Stimulated activated CD4-positive, alpha-beta T cell treated with anti-CD3 and anti-CD28 coated beads, Interleukin-1b, Interleukin-23, amount 100 ng/mL, for 4 hours (primary cell): Measurements from ENCODE around the gene CDH4.

Experiments
- DNase-seq, 2 donors: peaks; one replicate each; pipeline ENCODE4 v3.0.0-alpha.2; 2020; ENCODE audit warnings: low read depth in 2 of 2

The CDH4 gene

DNA sequence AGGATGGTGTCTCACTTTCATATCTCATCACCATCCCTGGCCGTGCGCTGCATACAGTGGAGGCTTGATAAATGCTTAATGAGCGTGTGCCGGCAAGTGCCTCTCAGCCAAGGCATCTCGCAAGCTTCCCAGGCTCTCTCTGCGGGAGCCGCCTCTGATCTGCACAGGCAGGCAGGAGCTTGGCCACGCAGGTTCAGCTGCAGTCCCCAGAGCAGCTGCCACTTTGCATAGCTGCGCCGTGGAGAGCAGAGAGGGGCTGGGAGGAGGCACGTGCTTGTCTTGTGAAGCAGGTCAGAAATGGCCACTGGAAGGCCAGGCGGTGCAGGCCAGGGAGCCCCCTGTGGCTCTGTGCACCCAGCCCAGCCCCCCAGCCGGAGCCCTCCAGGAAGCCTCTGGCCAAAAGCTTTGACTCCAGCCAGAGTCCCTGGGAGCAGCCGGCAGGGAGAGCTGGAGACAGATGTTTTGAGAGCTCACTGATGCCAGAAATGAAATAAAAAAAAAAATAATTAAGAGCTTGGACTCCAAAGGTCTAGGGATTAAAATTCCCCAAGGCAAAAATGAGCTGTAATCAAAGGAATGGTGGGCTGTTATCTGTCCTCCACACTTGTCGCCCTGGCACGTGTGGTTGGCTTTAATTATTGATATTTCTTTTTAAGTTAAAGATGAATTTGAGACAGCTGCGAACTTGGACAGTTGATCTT, 377.0 kb downstream of the CDH4 start:
- no peak for DNase-seq

DNA sequence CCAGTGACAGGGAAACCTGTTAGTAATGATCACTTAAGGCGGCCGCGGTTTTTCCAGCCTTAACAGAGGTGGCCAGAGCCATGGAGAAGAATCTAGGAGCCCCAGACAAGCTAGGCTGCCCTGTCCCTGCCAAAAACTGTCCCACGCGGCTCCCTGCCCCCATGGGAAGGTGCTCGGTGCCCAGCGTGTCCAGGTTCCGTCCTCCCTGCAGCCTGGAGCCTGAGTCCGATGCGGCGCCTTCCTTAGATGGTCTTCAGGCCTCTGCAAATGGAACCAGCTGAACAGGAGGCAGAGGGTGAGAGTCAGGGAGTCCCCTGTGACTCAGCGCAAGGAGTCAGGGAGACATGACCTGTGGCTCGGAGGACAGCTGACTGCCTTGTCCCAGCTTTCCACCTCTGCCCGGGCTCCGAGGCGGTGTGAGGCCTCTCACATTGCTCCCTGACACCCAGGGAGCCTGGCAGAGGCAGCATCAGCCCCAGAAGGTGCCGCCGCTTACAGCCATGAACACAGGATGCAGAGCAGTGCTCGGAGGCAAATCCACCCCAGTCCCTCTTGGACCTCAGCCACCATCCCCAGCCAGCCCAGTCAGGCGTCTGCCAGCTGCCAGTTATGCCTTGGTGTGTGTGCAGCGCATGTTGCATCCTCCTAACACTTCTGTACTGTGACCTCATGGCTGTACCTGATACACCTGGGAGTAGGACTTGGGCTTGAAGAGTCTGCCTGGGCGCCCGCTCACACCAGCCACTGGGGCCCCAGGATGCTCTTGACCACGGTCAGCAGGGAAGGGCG, 377.7 kb downstream of the CDH4 start:
- no peak for DNase-seq

DNA sequence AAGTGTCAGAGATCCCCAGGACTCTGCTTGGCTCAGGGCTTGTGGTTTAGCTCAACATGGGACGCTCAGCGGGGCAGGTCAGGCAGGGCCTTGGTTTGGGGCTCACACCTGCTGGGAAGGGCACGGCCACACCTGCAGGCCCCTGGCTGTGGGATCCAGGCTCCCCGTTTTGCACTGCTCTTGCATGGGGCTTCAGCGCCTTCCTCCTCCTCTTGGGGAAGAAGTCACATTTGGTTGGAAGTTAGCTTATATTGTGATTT, 378.3 kb downstream of the CDH4 start:
- DNase-seq, result no peak

DNA sequence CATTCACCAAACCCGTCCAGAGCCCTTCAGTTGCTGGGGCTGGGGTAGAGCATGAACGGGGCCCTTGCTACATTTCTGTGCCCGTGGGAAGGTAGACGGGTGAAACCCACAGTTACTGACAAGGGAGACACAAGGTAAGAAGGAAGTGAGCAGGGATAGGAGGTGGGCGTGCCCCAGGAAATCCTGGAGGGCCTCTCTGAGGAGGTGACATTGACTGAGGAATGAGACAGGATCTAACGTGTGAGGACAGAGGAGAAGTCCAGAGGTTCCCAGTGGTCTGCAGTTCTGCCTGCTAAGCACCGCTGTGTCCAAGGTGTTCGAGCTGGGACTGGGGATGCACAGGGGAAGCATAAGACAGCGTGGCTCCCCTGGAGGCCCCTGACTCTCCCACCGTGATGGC, 378.8 kb downstream of the CDH4 start:
- no peak for DNase-seq

DNA sequence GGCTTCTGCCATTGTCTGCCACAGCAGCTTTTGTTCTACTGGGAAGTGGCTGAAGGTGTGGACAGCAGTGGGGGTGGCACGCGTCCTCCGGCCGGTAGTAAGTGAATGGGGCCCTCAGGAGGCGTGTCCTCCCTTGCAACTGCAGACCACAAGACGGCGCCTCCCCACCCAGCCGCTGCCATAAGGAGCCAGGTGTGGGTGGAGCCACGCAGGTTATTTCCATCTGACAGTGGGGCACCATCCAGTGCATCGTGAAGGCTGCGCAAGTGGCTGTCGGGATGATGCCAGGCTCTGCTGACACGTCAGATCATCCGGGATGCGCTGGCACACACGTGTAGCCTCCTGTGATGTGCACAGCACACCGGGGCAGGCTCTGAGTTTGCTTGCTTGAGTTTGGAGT, 379.7 kb downstream of the CDH4 start:
- no peak for DNase-seq

DNA sequence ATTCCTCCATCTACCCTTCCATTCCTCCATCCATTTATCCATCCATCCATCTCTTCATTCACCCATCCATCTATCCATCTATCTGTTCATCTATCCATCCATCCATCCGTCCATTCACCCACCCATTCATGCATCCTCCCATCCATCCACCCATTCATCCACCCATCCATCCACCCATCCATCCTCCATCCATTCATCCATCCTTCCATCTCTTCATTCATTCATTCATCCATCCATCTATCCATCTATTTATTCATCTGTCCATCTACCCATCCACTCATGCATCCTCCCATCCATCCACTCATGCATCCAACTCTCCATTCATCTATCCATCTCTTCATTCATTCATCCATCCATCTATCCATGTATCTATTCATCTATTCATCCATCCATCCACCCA, 380.9 kb downstream of the CDH4 start:
- DNase-seq, result no peak

DNA sequence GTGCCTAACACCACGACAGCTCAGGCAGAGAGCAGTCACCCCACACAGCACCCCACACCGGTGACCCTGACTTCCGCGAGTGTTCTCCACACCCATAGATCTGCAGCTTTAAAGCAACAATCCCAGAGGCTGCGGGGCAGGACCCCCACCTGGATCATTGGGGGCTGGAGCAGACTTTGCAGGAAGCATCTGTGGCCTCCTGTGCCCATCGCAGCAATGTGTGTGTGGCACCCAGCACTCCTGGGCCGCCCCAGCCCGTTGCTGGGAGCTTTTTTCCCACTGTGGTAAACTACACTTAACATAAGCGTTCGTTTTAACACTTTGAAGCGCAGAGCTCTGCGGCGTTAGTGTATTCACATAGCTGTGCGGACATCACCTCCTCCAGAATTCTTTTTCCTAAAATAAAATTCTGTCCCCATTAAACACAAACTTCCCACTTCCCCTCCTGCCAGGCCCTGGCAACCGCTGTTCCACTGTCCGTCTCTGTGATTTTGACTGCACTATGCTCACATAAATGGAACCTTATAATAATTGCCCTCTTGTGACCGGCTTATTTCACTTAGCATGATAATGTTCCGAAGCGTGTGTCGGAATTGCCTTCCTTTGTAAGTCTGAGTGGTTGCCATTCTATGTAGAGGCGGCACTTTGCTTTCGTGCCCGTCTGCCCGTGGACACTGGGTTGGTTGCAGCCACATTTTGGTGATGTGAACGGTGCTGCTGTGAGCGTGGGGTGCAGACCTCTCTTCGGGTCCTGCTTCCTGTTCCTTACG, 382.5 kb downstream of the CDH4 start:
- no peak for DNase-seq

DNA sequence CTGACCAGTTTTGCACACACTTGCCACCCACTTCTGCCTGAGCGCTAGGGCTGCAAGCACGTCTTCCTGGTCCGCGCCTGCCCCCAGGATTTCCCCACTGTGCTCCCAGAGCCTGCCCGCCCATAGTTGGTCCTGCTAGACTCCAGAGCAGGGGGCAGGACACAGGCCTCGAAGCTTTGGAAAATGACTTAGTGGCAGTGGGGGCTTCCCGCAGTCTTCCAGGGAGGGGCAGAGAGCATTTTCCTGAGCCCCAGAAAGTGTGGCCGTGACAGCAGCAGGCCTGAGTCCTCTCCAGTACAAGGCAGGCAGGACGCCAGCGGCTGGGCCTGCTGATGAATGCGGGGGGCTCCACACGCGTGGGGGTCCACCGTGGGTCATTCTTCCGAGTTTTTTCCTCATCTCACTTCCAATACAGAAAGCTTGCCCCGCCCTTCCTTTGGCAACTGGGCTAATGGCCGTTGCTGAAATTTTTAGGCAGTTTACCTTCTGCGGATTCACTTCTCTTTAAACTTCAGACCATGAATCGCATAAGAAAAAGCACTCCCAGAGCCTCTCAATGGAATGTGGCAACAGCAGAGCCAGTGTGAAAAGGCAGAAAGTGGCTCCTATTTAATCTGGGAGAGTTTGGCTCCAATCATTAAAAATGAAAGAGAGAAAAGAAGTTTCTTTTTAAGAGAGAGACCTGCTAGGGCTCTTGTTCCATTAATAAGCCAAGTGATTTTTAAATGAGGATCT, 383.8 kb downstream of the CDH4 start:
- no peak for DNase-seq

DNA sequence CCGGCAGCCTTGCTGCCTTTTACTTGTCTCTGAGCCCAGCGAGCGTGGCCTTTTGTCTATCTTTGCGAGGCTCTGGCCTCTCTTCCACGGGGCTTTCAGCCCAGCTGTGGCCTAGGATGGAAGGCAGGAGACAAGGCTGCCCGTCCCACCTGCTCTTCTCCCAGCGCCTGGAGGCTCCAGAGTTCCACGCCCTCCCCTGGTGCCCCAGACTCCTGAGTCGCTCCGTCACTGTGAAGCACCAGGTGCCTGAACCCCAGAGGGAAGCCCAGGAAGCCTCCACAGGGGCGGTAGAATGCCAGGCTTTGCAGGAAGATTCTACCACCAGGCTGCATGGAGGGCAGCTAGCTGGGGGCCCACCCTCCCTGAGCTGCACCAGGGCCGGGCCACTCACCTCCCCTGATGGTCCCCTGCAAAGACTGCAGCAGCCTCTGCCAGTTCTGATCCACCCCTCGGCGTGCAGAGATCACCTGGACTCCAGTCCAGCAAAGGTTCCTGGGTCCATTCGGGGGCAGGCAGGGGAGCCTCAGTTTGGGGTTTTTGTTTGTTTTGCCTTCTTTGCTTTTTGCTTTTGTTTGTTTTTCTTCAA, 384.6 kb downstream of the CDH4 start:
- no peak for DNase-seq

DNA sequence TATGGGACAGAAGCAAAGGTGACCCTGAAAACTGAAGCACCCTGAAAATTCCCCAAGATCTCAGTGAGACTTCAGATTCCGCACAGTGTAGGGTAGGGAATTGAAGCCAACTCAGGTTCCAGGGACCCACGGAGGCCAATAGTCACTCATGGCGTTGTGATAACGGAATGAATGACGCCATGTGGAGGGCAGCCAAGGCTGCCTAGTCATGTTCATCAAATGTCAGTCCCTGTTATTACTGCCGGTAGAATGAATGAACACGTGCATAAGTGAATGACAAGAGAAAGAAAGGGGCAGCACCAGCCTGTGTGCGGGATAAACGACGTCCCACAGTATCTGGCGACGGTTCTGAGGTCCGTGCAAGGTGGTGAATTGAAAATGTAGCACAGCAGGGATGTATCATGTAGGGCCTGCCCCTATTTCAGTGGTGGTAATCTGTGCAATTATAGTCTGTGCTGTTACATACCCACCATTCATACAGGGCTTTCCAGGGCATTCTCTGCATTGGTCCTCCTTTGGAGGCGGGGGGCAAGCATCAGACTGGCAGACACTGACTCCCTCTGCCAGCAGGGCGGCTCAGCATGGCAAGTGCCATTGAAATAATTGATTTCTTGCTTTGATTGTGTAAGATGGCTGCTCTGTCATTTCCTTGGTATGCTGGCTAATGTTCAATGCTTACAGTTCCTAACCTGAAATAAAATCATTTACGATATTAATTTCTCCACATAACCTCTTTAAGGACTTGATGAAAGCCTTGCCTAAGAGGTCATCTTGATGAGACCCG, 386.9 kb downstream of the CDH4 start:
- DNase-seq, result no peak

DNA sequence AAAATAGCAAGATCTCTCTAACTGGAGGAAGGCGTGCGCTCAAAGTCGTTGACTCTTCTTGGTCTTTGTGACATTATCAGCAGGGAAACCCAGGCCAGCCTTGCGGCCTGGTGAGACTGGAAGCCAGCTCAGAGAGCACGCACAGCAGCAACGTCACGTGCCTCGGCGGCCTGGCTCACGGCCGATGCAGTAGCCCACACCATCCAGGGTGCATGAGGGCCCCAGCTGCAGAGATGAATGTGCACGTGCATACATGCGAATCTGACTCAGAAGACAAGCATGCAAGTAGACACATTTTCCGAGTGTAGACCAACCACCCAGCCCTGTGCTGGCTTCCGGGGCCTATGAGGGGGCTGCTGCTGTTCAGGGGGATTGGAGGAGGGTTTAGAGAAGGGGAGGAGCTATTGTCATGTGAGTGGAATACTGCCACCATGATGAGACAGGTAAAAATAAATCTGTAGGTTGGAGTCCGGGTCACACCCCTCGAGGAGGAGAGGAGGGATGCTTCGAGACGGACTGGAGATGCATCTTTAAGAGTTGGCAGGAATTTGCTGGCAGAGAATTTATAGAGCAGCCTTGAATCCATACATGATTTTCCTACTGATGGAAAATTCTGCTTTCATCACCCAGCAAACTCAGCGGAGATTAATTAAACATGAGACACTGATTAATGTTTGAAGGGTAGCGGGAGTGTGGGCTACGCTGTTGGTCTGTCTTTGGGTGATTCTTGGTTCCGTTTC, 388.2 kb downstream of the CDH4 start:
- DNase-seq, result no peak

DNA sequence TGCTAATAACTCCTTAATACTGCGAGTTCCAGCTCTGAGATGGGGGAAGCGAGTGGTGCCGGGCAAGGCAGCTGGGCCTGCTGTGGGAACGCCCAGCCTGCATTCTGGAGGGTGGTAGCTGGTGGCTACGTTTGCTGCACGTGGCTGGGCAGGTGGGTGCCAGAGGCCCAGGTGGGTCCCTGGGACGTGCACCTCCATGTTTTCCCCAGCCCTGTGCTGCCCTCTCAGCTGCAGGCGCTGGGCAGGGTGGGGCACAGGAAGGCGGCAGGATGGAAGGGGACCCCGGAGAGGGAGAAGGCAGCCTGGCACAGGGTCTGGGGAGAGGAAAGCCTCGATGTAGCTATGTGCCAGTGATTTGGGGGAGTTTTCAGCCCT, 388.8 kb downstream of the CDH4 start:
- no peak for DNase-seq

DNA sequence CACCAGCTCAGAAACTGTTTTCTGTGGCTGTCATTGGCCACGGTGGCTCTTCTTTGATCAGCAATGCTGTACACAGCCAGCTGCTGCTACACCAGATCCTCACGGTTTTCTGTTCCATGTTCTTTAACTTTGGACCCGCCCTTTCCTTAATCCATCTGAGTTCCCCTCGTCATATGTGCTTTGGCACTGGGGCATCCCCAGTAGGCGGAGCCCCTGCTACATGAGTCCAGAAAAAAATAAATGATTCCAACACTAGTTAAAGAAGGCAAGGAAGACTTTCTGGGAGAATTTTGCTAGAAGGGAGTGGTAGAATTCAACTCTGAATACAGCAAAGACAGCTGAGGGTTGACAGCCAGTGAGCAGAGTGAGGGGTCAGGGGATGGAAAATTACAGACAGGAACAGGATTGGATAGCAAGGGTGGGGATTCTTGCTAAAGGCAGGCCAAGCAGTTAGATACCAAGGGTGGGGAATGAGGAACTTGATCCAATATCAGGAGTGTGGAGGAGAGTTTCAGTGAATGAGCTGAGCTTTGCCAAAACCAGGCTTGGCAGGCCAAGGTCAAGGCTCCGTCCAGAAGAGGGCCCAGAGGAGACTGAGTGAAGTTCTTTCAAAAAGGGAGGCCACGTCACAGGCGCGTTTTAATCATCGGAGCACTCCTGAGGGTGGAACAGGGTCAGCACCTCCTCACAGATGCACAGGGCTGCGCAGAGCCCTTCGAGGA, 391.8 kb downstream of the CDH4 start:
- no peak for DNase-seq

DNA sequence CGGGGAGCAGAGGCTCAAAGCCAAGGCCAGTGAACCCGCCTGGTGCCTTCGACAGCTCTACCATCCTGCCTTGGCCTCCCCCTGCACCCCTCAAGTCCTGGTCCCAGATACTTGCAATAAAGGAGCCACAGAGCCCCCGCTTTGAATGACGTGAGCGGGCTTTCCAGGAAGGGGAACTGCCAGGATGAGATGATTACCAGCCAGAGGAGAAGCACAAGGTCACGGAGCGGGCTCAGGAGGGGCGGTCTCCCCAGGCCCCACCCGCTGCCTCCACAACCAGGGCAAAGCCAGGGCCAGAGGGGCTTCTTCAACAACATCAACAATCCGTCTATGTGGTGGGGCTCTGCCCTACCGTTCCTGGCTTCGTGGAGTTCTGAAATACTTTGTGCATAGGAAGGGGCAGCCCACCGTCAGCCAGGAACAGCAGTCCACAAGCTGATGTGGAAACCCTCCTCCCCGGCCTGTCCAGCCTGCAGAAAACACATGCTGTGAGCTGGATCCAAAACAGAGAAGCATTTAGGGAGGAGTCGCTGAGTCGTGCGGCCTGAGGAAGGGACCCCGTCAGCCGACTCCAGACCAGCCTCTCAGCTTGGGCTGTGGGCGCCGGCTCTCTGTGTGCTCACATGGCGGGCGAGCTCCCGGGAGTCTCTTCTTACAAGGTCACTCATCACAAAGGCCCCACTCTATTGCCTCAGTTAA, 392.5 kb downstream of the CDH4 start:
- no peak for DNase-seq

DNA sequence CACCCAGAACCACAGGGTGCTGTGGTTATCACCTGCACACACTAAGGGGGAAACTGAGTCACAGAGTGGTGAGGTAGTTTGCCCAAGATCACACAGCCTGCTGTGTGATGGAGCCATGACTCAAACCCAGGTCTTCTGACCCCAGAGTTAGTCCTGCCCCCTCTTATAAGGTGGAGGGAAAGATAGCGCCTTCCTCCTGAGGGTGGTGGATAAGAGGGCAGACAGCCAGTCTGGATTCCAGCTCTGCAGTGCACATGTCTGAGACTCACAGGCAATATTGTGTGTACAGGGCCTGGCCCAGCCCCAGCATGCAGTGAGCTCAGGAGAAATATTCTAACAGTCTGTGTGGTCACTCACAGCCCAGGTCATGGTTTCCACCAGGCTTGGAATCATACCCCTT, 393.7 kb downstream of the CDH4 start:
- DNase-seq, result no peak

DNA sequence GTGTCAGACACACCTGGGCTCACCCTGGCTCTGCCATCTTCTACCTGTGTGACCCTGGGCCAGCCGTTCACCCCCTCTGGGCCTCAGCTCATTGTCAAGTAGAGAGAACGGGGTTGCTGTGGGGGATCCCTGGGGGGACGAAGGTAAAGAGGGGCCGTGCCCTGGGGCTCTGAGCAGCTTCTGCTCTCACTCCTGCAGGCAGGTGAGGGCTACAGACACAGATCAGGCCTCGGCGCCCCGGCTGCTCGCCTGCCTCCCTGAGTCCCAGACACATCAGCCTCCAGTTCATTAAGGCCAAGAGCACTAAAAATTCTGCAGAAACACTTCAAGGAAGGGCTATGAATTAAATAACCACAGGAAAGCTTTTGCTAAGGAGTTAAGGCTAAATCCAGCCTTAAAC, 394.4 kb downstream of the CDH4 start:
- no peak for DNase-seq

DNA sequence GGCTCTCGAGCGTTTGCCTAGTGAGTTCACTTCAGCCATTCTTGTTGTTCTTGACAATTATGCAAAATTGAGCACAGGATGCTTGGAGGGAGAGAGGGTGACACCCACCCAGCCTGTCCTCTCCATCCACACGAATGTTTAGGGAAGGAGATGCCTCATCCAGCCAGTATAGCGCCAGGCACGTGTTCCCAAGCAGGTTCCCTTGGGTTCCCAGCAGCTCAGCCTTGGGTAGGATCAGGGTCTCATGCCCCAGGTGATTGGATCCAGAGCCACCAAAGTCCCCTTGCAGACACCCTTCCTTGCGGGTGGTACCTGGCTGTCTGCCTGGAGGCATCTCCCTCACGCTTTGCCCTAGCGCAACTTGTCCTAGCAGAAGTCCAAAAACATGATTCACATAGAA, 394.9 kb downstream of the CDH4 start:
- DNase-seq, result no peak

DNA sequence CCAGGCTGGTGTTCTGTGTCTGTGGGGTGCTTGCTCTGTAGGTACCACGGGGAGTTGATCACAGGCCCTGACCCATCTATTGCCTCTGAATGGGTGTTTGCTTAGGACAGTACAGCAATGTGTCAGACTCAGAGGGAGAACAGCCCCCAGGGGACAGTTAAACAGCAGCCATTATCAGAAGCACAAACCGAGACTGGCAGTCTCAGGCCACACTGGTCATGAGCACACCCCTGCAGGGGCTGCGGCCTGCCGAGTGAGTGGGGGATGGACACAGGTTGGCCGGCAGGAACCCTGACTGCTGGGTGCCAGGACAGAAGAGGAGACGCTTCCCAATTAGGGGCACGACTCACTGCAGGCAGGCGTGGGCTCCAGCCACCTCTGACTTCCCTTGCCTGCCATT, 395.6 kb downstream of the CDH4 start:
- no peak for DNase-seq
